Lung (tissue), 12 donors: Measurements from ENCODE around the gene EFHC2. TPM values are rescaled to one million over a fixed set of nuclear protein-coding genes. Genes with fewer than 3 reads are reported as not detected.

Source experiments
- ATAC-seq: fragments of 200-7000 bp; cut with Tn5 transposase; one replicate; pipeline ENCODE4 v1.9.1; 2020; ENCODE audit warnings: moderate number of reproducible peaks; ENCODE audit not compliant: insufficient read depth, low FRiP score
- DNase-seq, 3 donors: peaks; one replicate each; pipeline ENCODE4 v3.0.0-alpha.2; 2013 to 2017
- H3K27ac ChIP-seq, 2 donors: one replicate each; pipeline ENCODE4 v1.5.1; 2013; ENCODE audit warnings: mild to moderate bottlenecking in 2 of 2, moderate library complexity in 2 of 2, control low read depth in 1 of 2, inconsistent platforms in 1 of 2, low read depth in 1 of 2, low read length in 1 of 2
- H3K27me3 ChIP-seq, 3 donors: one replicate each; pipeline ENCODE4 v1.5.1; 2013; ENCODE audit warnings: low read length in 2 of 3; ENCODE audit not compliant: control insufficient read depth in 3 of 3, insufficient read depth in 3 of 3
- H3K36me3 ChIP-seq, 4 donors: one replicate each; pipeline ENCODE4 v1.5.1; 2013; ENCODE audit warnings: low read length in 4 of 4, mild to moderate bottlenecking in 1 of 4, moderate library complexity in 1 of 4; ENCODE audit not compliant: control insufficient read depth in 4 of 4, insufficient read depth in 4 of 4
- H3K4me1 ChIP-seq, 5 donors: one replicate each; pipeline ENCODE4 v1.5.1; 2013; ENCODE audit warnings: low read length in 5 of 5, mild to moderate bottlenecking in 2 of 5, moderate library complexity in 1 of 5; ENCODE audit not compliant: control insufficient read depth in 5 of 5, insufficient read depth in 5 of 5
- H3K4me3 ChIP-seq: one replicate; pipeline ENCODE4 v1.5.1; 2013; ENCODE audit warnings: mild to moderate bottlenecking, control low read depth, moderate library complexity
- H3K9ac ChIP-seq, 2 donors: one replicate each; pipeline ENCODE4 v1.5.1; 2013; ENCODE audit warnings: low read length in 2 of 2, control low read depth in 1 of 2; ENCODE audit not compliant: insufficient read depth in 1 of 2
- H3K9me3 ChIP-seq, 4 donors: one replicate each; pipeline ENCODE4 v1.5.1; 2013; ENCODE audit warnings: low read length in 3 of 4, mild to moderate bottlenecking in 1 of 4, moderate library complexity in 1 of 4; ENCODE audit not compliant: control insufficient read depth in 4 of 4, insufficient read depth in 3 of 4
- WGBS, 2 donors: extraction: QIAGEN DNeasy Blood & Tissue Kit; methylation state at CpG; one replicate each; pipeline ENCODE4 v1.1.7; 2013; 5-methylcytosine and 5-hydroxymethylcytosine counted together
- polyA plus RNA-seq, 2 donors: library from polyadenylated mRNA; stranded (reverse); fragments of 200-250 nt; gene quantifications; one replicate each; pipeline ENCODE4 v1.2.1, GENCODE V29; 2013
- total RNA-seq, 2 donors: library from RNA; depleted of rRNA in 1 of 2; stranded (reverse); fragments of >200 nt in 1 of 2; gene quantifications; one replicate each; pipeline ENCODE4 v1.2.1, GENCODE V29; 2014 to 2021
- TF ChIP-seq, protein P1 (sequence below): IDR thresholded peaks from 2 replicates; pipeline ENCODE4 v1.5.1; 2012; ENCODE audit warnings: mild to moderate bottlenecking; ENCODE audit errors: control extremely low read depth, extremely low read depth
- donor health status: control.
- donor health status: control.
- donor health status: Bipolar disorder and iron deficiency.
- donor health status: healthy.
- donor health status: DM: yes; HTN: yes; CAD: no.

The EFHC2 gene
- total and polyA plus RNA-seq, 4 donors, result 2.4 to 8.3 (median 5.0) TPM

DNA sequence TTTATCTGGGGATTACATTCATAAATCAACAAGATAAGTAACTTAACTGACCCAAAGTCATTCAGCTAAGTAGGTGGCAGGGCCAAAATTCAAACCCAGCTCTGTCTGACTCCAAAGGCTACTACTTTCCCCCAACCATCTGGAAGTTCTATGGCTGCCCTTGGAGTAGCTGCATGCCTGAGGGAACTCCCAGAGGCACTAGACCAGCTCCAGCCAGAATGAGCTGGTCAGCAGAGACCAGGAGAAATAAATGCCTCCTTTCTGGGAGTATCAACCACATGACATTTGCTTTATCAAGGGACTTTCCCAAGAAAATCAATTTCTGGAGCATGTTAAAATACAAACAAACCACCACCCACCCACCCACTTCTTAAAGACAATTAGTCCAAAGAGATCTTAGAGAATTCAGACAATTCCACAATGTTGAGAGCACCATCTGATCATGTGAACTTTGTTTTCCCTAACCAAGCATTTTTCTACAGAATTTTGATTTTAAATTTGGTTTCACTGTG is 180.5 kb downstream of the EFHC2 start:
- no peaks in the 10 kb centered on the region for H3K9me3 ChIP-seq
- H3K9ac ChIP-seq, result no peak overlapping the region
- no peaks in the 10 kb centered on the region for H3K36me3 ChIP-seq
- no peak overlapping the region for H3K4me3 ChIP-seq
- no peak for DNase-seq
- TF ChIP-seq, protein P1, sequence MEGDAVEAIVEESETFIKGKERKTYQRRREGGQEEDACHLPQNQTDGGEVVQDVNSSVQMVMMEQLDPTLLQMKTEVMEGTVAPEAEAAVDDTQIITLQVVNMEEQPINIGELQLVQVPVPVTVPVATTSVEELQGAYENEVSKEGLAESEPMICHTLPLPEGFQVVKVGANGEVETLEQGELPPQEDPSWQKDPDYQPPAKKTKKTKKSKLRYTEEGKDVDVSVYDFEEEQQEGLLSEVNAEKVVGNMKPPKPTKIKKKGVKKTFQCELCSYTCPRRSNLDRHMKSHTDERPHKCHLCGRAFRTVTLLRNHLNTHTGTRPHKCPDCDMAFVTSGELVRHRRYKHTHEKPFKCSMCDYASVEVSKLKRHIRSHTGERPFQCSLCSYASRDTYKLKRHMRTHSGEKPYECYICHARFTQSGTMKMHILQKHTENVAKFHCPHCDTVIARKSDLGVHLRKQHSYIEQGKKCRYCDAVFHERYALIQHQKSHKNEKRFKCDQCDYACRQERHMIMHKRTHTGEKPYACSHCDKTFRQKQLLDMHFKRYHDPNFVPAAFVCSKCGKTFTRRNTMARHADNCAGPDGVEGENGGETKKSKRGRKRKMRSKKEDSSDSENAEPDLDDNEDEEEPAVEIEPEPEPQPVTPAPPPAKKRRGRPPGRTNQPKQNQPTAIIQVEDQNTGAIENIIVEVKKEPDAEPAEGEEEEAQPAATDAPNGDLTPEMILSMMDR, result no peak
- ATAC-seq, result no peak
- H3K4me1 ChIP-seq, result no peaks in the 10 kb centered on the region
- H3K27ac ChIP-seq, result no peak overlapping the region
- H3K27me3 ChIP-seq, result peaks cover 0 to 20% (median 7%) of the 10 kb centered on the region in 3 donors

DNA sequence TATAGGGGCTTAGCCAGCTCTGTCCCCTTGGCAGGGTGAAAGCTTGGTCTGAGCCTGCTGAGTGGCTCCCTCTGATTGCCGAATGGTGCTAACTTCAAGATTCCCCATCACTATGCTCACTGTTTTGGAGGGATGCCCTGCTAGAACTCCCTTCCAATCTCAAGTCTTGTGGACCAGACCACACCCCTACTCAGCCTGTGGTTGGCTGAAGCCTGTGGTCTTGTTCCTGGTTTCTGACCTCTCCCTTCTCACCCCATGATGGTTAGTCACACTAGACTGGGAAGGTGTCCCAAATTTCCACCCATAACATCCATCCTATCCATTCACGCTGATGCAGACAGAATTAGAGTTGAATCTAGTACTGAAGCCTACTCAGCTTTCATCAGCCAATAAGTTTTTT is 185.6 kb downstream of the EFHC2 start:
- Histone ChIP-seq H3K27me3 (peaks cover 0 to 11% (median 2%) of the 10 kb centered on the region in 3 donors), H3K9ac (no peak overlapping the region), H3K36me3 (no peaks in the 10 kb centered on the region), H3K4me1 (no peaks in the 10 kb centered on the region), H3K9me3 (peaks cover 0 to 4% (median 0%) of the 10 kb centered on the region in 4 donors), H3K4me3 (no peak overlapping the region), H3K27ac (no peak overlapping the region)
- ATAC-seq (no peak), DNase-seq (no peak)
- TF ChIP-seq, protein P1, result no peak
- 87 to 92% methylated on average over 2 of the region's 2 CpGs for whole genome bisulfite sequencing, 2 donors

DNA sequence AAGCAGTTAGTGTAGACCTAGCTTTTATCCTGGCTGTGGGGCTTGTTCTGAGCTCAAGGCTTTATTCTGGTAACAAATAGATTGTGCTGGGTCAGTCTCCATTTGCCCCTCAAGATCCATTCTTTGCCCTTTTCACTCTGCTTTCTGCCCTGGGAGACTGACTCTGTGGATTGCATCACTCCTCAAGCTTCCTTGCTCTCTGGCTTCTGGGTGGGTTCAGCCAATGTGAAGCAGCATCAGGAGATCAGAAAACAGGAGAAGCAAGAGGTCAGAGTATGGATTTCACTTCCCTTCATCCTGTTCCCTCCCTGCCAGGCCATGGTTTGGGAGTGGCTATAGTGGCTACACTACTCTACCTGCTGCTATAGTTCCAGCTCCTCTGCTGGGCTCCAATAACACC is 186.2 kb downstream of the EFHC2 start:
- DNase-seq (no peak), ATAC-seq (no peak)
- Histone ChIP-seq H3K4me1 (no peaks in the 10 kb centered on the region), H3K9ac (no peak overlapping the region), H3K9me3 (peaks cover 0 to 4% (median 0%) of the 10 kb centered on the region in 4 donors), H3K4me3 (no peak overlapping the region), H3K27ac (no peak overlapping the region), H3K36me3 (no peaks in the 10 kb centered on the region), H3K27me3 (peaks cover 0 to 11% (median 2%) of the 10 kb centered on the region in 3 donors)
- TF ChIP-seq, protein P1, result no peak

DNA sequence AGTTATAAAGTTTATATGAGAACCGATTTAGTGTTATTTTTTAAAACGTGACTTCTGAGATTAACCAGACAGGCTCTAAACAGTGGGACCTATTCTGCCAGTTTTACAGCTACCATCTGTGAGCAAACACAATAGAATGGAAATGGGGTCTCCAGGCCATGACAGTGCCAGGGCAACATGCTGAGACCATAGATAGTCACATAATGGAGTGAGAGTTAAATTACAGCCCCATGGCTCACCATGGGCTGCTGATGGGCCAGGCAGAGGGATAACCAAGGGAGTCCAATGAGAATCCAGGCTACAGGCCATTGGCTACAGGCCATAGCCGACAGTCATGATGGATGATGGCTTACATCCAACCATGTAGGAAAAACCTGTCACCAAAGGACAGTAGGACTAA is 186.7 kb downstream of the EFHC2 start:
- Histone ChIP-seq H3K9me3 (peaks cover 0 to 4% (median 0%) of the 10 kb centered on the region in 4 donors), H3K9ac (no peak overlapping the region), H3K4me3 (no peak overlapping the region), H3K36me3 (no peaks in the 10 kb centered on the region), H3K27ac (no peak overlapping the region), H3K27me3 (peaks cover 0 to 11% (median 2%) of the 10 kb centered on the region in 3 donors), H3K4me1 (no peaks in the 10 kb centered on the region)
- WGBS, 2 donors, result 84 to 87% methylated on average over 3 of the region's 3 CpGs
- no peak for DNase-seq
- no peak for ATAC-seq
- TF ChIP-seq, protein P1, result no peak
